ENCODE measurements around the gene AP2B1. TPM values are rescaled to one million over a fixed set of nuclear protein-coding genes. Genes with fewer than 3 reads are reported as not detected.

AP2B1 gene
- total and polyA plus RNA-seq, 4 donors, result 8.7 to 55.6 (median 22.3) TPM

- peak overlapping the region; percentile 36 to 40 for H3K9ac ChIP-seq (ENCODE audit: low read depth in 1 of 2, low read length in 2 of 2)
- 34% methylated on average over 8 of the region's 8 CpGs for WGBS
- H3K27me3 ChIP-seq (ENCODE audit: control insufficient read depth in 4 of 4, insufficient read depth in 4 of 4, low read length in 3 of 4), result no peaks in the 10 kb centered on the region
- no peaks in the 10 kb centered on the region for H3K9me3 ChIP-seq (ENCODE audit: control insufficient read depth in 4 of 4, low read length in 3 of 4)
- H3K4me3 ChIP-seq (ENCODE audit: low read depth in 1 of 3, low read length in 3 of 3), result peak overlapping the region; percentile 42 to 63 (median 44)
- peaks cover 0 to 11% (median 6%) of the 10 kb centered on the region in 4 donors for H3K4me1 ChIP-seq (ENCODE audit: control insufficient read depth in 4 of 4, insufficient read depth in 4 of 4, low read length in 3 of 4)
- DNase-seq (ENCODE audit: low spot score), result no peak
- H3K27ac ChIP-seq (ENCODE audit: low read depth in 1 of 2, low read length in 2 of 2), result peak overlapping the region; percentile 50 to 78
- no peaks in the 10 kb centered on the region for H3K36me3 ChIP-seq (ENCODE audit: control insufficient read depth in 4 of 4, insufficient read depth in 3 of 4, low read depth in 1 of 4, low read length in 3 of 4)
- peak; percentile 46 for TF ChIP-seq YY1 (IDR thresholded peaks at IDR 0.05)
- no peak for TF ChIP-seq FOXA2 (IDR thresholded peaks at IDR 0.05)
Measured at GRCh38 chr17:35540589-35541404, 46.3 kb upstream of the AP2B1 start.

DNA sequence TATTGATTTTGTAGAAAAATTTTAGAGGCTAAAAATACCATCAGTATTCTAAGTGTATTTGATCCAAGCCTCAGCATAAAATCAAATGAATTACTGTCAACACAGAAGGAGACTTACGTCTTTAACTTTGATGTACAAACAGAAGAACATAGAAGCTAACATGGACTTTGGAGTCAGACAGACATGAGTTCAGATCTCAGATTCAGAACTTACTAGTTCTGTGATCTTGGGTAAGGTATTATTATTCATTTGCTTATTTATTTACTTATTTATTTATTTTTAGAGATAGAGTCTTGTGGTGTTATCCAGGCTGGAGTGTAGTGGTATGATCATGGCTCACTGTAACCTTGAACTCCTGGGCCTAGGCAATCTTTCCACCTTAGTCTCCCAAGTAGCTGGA, 45.7 kb upstream of the AP2B1 start:
- Histone ChIP-seq H3K9me3 (ENCODE audit: control insufficient read depth in 4 of 4, low read length in 3 of 4) (no peaks in the 10 kb centered on the region), H3K27ac (ENCODE audit: low read depth in 1 of 2, low read length in 2 of 2) (no peak overlapping the region), H3K4me3 (ENCODE audit: low read depth in 1 of 3, low read length in 3 of 3) (peak overlapping the region in 1 of 3 donors; percentile 27), H3K4me1 (ENCODE audit: control insufficient read depth in 4 of 4, insufficient read depth in 4 of 4, low read length in 3 of 4) (peaks cover 0 to 11% (median 6%) of the 10 kb centered on the region in 4 donors), H3K9ac (ENCODE audit: low read depth in 1 of 2, low read length in 2 of 2) (peak overlapping the region in 1 of 2 donors; percentile 40), H3K27me3 (ENCODE audit: control insufficient read depth in 4 of 4, insufficient read depth in 4 of 4, low read length in 3 of 4) (no peaks in the 10 kb centered on the region), H3K36me3 (ENCODE audit: control insufficient read depth in 4 of 4, insufficient read depth in 3 of 4, low read depth in 1 of 4, low read length in 3 of 4) (no peaks in the 10 kb centered on the region)
- 13% methylated on average over 1 of the region's 1 CpG for WGBS
- TF ChIP-seq HNF4A (conservative IDR thresholded peaks at IDR 0.05) (peak; percentile 19 to 20), JUND (IDR thresholded peaks at IDR 0.05) (no peak)
- DNase-seq (ENCODE audit: low spot score), result no peak

DNA sequence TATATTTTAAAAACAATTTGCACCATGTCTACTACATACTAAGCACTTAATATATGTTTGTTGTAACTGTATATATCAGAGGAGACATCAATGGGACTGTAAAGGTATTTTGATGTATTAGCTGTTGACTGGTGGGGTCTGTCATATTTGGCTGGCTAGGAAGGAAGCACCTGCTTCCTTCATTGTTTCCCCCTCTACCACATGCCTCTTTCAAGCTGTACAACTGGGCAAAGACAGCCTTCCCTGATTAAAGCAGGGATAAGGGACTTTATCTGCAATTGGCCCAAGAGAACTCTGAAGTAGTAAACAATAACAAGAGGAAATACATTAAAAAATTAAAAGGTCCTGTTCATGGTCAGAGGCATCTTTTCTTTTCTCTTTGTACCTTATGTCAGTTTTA, 44.1 kb upstream of the AP2B1 start:
- Histone ChIP-seq H3K4me3 (ENCODE audit: low read depth in 1 of 3, low read length in 3 of 3) (no peak overlapping the region), H3K9ac (ENCODE audit: low read depth in 1 of 2, low read length in 2 of 2) (no peak overlapping the region), H3K27ac (ENCODE audit: low read depth in 1 of 2, low read length in 2 of 2) (no peak overlapping the region), H3K27me3 (ENCODE audit: control insufficient read depth in 4 of 4, insufficient read depth in 4 of 4, low read length in 3 of 4) (no peaks in the 10 kb centered on the region), H3K4me1 (ENCODE audit: control insufficient read depth in 4 of 4, insufficient read depth in 4 of 4, low read length in 3 of 4) (peaks cover 0 to 11% (median 6%) of the 10 kb centered on the region in 4 donors), H3K9me3 (ENCODE audit: control insufficient read depth in 4 of 4, low read length in 3 of 4) (no peaks in the 10 kb centered on the region), H3K36me3 (ENCODE audit: control insufficient read depth in 4 of 4, insufficient read depth in 3 of 4, low read depth in 1 of 4, low read length in 3 of 4) (no peaks in the 10 kb centered on the region)
- no peak for DNase-seq (ENCODE audit: low spot score)
- no peak for TF ChIP-seq EGR1 (IDR thresholded peaks at IDR 0.05; ENCODE audit: low read depth in 2 of 2)
- TF ChIP-seq FOXA1 (IDR thresholded peaks at IDR 0.05), result no peak
- no peak for TF ChIP-seq SP1 (IDR thresholded peaks at IDR 0.05)
- no peak for TF ChIP-seq RAD21 (IDR thresholded peaks at IDR 0.05)
- TF ChIP-seq FOXA2 (IDR thresholded peaks at IDR 0.05), result no peak
- TF ChIP-seq REST (IDR thresholded peaks at IDR 0.05), result no peak
- TF ChIP-seq YY1 (IDR thresholded peaks at IDR 0.05), result no peak

GRCh38 chr17:35543856-35544255, 43.3 kb upstream of the AP2B1 start:
- 64% methylated on average over 1 of the region's 1 CpG for WGBS
- Histone ChIP-seq H3K9me3 (ENCODE audit: control insufficient read depth in 4 of 4, low read length in 3 of 4) (no peaks in the 10 kb centered on the region), H3K4me1 (ENCODE audit: control insufficient read depth in 4 of 4, insufficient read depth in 4 of 4, low read length in 3 of 4) (peaks cover 0 to 11% (median 6%) of the 10 kb centered on the region in 4 donors), H3K36me3 (ENCODE audit: control insufficient read depth in 4 of 4, insufficient read depth in 3 of 4, low read depth in 1 of 4, low read length in 3 of 4) (no peaks in the 10 kb centered on the region), H3K4me3 (ENCODE audit: low read depth in 1 of 3, low read length in 3 of 3) (no peak overlapping the region), H3K9ac (ENCODE audit: low read depth in 1 of 2, low read length in 2 of 2) (no peak overlapping the region), H3K27me3 (ENCODE audit: control insufficient read depth in 4 of 4, insufficient read depth in 4 of 4, low read length in 3 of 4) (no peaks in the 10 kb centered on the region), H3K27ac (ENCODE audit: low read depth in 1 of 2, low read length in 2 of 2) (no peak overlapping the region)
- DNase-seq (ENCODE audit: low spot score), result no peak
- TF ChIP-seq RXRA (IDR thresholded peaks at IDR 0.05) (no peak), FOXA1 (IDR thresholded peaks at IDR 0.05) (no peak), ATF3 (IDR thresholded peaks at IDR 0.05) (no peak), GABPA (IDR thresholded peaks at IDR 0.05 in 1 of 2, conservative IDR thresholded peaks at IDR 0.05 in 1 of 2) (no peak), HNF4G (IDR thresholded peaks at IDR 0.05) (no peak), ZBTB33 (IDR thresholded peaks at IDR 0.05) (no peak), EGR1 (IDR thresholded peaks at IDR 0.05; ENCODE audit: low read depth in 2 of 2) (no peak), SP1 (IDR thresholded peaks at IDR 0.05) (no peak), NR2F2 (IDR thresholded peaks at IDR 0.05) (no peak), MAX (IDR thresholded peaks at IDR 0.05) (no peak), JUND (IDR thresholded peaks at IDR 0.05) (no peak), FOXA2 (IDR thresholded peaks at IDR 0.05) (no peak), HNF4A (conservative IDR thresholded peaks at IDR 0.05) (no peak), RAD21 (IDR thresholded peaks at IDR 0.05) (no peak), YY1 (IDR thresholded peaks at IDR 0.05) (no peak), TAF1 (conservative IDR thresholded peaks at IDR 0.05) (no peak)

Measured in liver (tissue), 9 donors.